Measurements from ENCODE around the gene BCAS3.
A peak's percentile ranks its signal among the peaks of the same experiment; 100 is the strongest.

BCAS3 gene

GRCh38 chr17:61389670-61390478 lies 712.2 kb downstream of the BCAS3 start:
- in situ Hi-C loops (cut with HindIII; ENCODE audit: low sequenced_read_pairs): no loop called here
- no peak for DNase-seq (ENCODE audit: low read depth)
- TF ChIP-seq, protein P1, sequence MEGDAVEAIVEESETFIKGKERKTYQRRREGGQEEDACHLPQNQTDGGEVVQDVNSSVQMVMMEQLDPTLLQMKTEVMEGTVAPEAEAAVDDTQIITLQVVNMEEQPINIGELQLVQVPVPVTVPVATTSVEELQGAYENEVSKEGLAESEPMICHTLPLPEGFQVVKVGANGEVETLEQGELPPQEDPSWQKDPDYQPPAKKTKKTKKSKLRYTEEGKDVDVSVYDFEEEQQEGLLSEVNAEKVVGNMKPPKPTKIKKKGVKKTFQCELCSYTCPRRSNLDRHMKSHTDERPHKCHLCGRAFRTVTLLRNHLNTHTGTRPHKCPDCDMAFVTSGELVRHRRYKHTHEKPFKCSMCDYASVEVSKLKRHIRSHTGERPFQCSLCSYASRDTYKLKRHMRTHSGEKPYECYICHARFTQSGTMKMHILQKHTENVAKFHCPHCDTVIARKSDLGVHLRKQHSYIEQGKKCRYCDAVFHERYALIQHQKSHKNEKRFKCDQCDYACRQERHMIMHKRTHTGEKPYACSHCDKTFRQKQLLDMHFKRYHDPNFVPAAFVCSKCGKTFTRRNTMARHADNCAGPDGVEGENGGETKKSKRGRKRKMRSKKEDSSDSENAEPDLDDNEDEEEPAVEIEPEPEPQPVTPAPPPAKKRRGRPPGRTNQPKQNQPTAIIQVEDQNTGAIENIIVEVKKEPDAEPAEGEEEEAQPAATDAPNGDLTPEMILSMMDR (IDR thresholded peaks at IDR 0.05; ENCODE audit: low read depth, low read length, missing control alignments): peak; percentile 97
- no peak overlapping the region for H3K4me3 ChIP-seq (ENCODE audit: low read depth, low read length)

DNA sequence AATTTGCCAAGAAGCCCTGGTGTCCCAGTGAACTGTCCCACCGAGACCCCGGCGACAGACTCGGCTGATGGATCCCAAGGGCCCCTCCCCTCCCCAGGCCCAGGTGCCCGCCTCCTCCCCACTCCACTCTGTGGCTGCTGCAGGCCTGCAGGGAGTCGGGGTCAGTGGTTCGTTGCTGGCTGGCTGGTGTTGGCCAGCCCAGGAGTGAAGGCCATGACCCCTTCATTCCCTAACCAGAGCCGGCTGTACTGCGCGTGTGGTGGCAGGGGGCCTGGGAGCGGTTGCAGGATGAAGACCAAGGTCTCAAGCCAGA lies 712.8 kb downstream of the BCAS3 start:
- in situ Hi-C loops (cut with HindIII; ENCODE audit: low sequenced_read_pairs): no loop called here
- H3K4me3 ChIP-seq (ENCODE audit: low read depth, low read length): no peak overlapping the region
- DNase-seq (ENCODE audit: low read depth): no peak

GRCh38 chr17:61391595-61392291 lies 714.1 kb downstream of the BCAS3 start:
- no peak overlapping the region for H3K4me3 ChIP-seq (ENCODE audit: low read depth, low read length)
- DNase-seq (ENCODE audit: low read depth): no peak
- in situ Hi-C loops (cut with HindIII; ENCODE audit: low sequenced_read_pairs): no loop called here
- TF ChIP-seq, protein P1 (IDR thresholded peaks at IDR 0.05; ENCODE audit: low read depth, low read length, missing control alignments): no peak

More for the DNA sequence above, 712.8 kb downstream of the BCAS3 start:
- TF ChIP-seq, protein P1 (IDR thresholded peaks at IDR 0.05; ENCODE audit: low read depth, low read length, missing control alignments): no peak

GRCh38 chr17:61392679-61393078 lies 715.0 kb downstream of the BCAS3 start:
- H3K4me3 ChIP-seq (ENCODE audit: low read depth, low read length): no peak overlapping the region
- TF ChIP-seq, protein P1 (IDR thresholded peaks at IDR 0.05; ENCODE audit: low read depth, low read length, missing control alignments): no peak
- no peak for DNase-seq (ENCODE audit: low read depth)
- in situ Hi-C loops (cut with HindIII; ENCODE audit: low sequenced_read_pairs): no loop called here

GRCh38 chr17:61393550-61393903 lies 715.9 kb downstream of the BCAS3 start:
- TF ChIP-seq, protein P1 (IDR thresholded peaks at IDR 0.05; ENCODE audit: low read depth, low read length, missing control alignments): peak; percentile 7
- no peak for DNase-seq (ENCODE audit: low read depth)
- in situ Hi-C loops (cut with HindIII; ENCODE audit: low sequenced_read_pairs): no loop called here
- no peak overlapping the region for H3K4me3 ChIP-seq (ENCODE audit: low read depth, low read length)

DNA sequence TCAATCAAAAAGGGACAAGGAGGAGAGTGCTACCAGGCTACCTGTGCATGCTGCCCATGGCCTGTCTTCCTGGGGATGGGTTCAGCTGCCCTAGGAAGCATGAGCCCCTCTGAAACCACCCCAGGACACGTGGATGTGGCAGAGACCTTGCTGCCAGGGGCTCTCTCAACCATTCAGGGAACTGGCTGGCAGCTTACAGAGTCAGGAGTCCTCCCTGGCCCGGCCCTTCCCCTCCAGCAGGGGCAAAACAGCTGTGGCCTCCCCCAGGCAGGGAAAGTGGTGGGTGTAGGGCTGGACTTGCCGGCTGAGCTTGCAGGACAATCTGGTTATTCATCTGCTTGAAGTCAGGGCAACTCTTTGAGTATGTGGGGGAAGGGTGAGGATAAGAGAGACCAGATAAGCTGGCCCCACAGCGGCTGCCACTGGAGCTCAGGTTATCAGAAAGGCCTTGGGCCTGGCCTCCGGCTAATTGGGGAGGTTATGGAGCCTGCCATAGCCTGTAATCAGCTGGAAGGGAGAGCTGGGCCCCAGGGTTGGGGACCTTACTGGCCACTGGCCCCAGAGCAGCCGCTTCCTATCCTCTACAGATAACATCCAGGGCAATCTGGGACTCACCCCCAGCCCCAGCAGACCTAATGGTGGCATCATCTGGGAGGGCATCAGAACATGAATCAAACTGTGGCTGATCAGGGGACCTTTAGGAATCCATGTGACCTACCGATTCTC lies 716.4 kb downstream of the BCAS3 start:
- DNase-seq (ENCODE audit: low read depth): no peak
- H3K4me3 ChIP-seq (ENCODE audit: low read depth, low read length): no peak overlapping the region
- in situ Hi-C loops (cut with HindIII; ENCODE audit: low sequenced_read_pairs): no loop called here
- TF ChIP-seq, protein P1 (IDR thresholded peaks at IDR 0.05; ENCODE audit: low read depth, low read length, missing control alignments): no peak

Measured in astrocyte of the cerebellum (primary cell).